SK-N-SH (cell line): ENCODE data around the gene NOX3. TPM values are rescaled to one million over a fixed set of nuclear protein-coding genes. Genes with fewer than 3 reads are reported as not detected.

Experiments
- CTCF ChIA-PET: fragments of 300-600, 350-600 bp; formaldehyde crosslinking; extraction: SDS; loops from one replicate; lab custom pipeline; 2021; lab: Yijun Ruan, JAX
- POLR2A ChIA-PET: fragments of 350-600 bp; sonication (Branson Sonifier 250); formaldehyde crosslinking; extraction: SDS; loops from one replicate; lab custom pipeline; 2020; ENCODE audit warnings: antibody characterized with exemption, inconsistent platforms; lab: Yijun Ruan, JAX
- DNase-seq: peaks from one replicate; pipeline ENCODE4 v3.0.0; 2012
- H2AFZ ChIP-seq: fragments of 200-600 bp; sonication (generic); 2 replicates; pipeline ENCODE4 v1.8.1; 2016; ENCODE audit warnings: antibody characterized with exemption, mild to moderate bottlenecking, low read depth
- H3F3A ChIP-seq: fragments of 200-600 bp; sonication (generic); replicated peaks from 2 replicates; pipeline ENCODE3; 2016; ENCODE audit warnings: antibody characterized with exemption, mild to moderate bottlenecking; ENCODE audit not compliant: insufficient read depth
- H3K27ac ChIP-seq, 2 experiments: fragments of 200-500 bp in 1 of 2; fragments of 200-600 bp in 1 of 2; sonication (Bioruptor generic) in 1 of 2; sonication (generic), shearing (Covaris generic) in 1 of 2; 2 replicates each; pipeline versions ENCODE4 v1.5.1 to v1.6.1; 2014 to 2016; ENCODE audit warnings: low read depth in 2 of 2, inconsistent platforms in 1 of 2, low read length in 1 of 2, mild to moderate bottlenecking in 1 of 2, mixed read lengths in 1 of 2
- H3K27me3 ChIP-seq: fragments of 200-600 bp; sonication (generic), shearing (Covaris generic); 2 replicates; pipeline ENCODE4 v1.6.1; 2016; ENCODE audit warnings: mixed run types; ENCODE audit not compliant: insufficient read depth
- H3K36me3 ChIP-seq, 2 experiments: fragments of 200-500 bp in 1 of 2; fragments of 200-600 bp in 1 of 2; sonication (Bioruptor generic) in 1 of 2; sonication (generic) in 1 of 2; replicated peaks in 1 of 2; 2 replicates each; pipeline versions ENCODE3 to v1.5.1; 2014 to 2016; ENCODE audit warnings: low read length in 1 of 2, mild to moderate bottlenecking in 1 of 2; ENCODE audit not compliant: insufficient read depth in 2 of 2, control insufficient read depth in 1 of 2
- H3K4me1 ChIP-seq, 2 experiments: fragments of 200-500 bp in 1 of 2; fragments of 200-600 bp in 1 of 2; sonication (Bioruptor generic) in 1 of 2; sonication (generic), shearing (Covaris generic) in 1 of 2; 2 replicates each; pipeline versions ENCODE4 v1.5.1 to v1.6.1; 2014 to 2016; ENCODE audit warnings: low read depth in 1 of 2, low read length in 1 of 2, mixed run types in 1 of 2; ENCODE audit not compliant: insufficient read depth in 2 of 2, control insufficient read depth in 1 of 2
- H3K4me2 ChIP-seq: fragments of 200-600 bp; sonication (generic), shearing (Covaris generic); 2 replicates; pipeline ENCODE4 v1.6.1; 2017; ENCODE audit warnings: mixed run types
- H3K4me3 ChIP-seq, 2 experiments: fragments of 200-500 bp in 1 of 2; fragments of 200-600 bp in 1 of 2; sonication (Bioruptor generic) in 1 of 2; sonication (generic), shearing (Covaris generic) in 1 of 2; 2 replicates each; pipeline versions ENCODE4 v1.5.1 to v1.8.1; 2014 to 2016; ENCODE audit warnings: low read depth in 2 of 2, inconsistent platforms in 1 of 2, low read length in 1 of 2, mild to moderate bottlenecking in 1 of 2, mixed read lengths in 1 of 2, moderate library complexity in 1 of 2
- H3K79me2 ChIP-seq: fragments of 200-600 bp; sonication (generic); 2 replicates; pipeline ENCODE4 v1.8.1; 2017; ENCODE audit warnings: mild to moderate bottlenecking; ENCODE audit not compliant: insufficient read depth
- H3K9ac ChIP-seq: fragments of 200-600 bp; sonication (generic); 2 replicates; pipeline ENCODE4 v1.6.1; 2017; ENCODE audit warnings: mixed run types
- H3K9me2 ChIP-seq: fragments of 200-600 bp; sonication (generic); 2 replicates; pipeline ENCODE4 v1.6.1; 2017; ENCODE audit warnings: mixed run types
- H3K9me3 ChIP-seq: fragments of 200-600 bp; sonication (generic); 2 replicates; pipeline ENCODE4 v1.6.1; 2017; ENCODE audit warnings: mixed run types, mild to moderate bottlenecking, moderate library complexity
- H4K20me1 ChIP-seq: fragments of 200-600 bp; sonication (generic); 2 replicates; pipeline ENCODE4 v1.6.1; 2017; ENCODE audit warnings: mild to moderate bottlenecking, mixed run types; ENCODE audit not compliant: insufficient read depth
- EZH2phosphoT487 ChIP-seq: fragments of 200-600 bp; sonication (generic); IDR thresholded peaks from 2 replicates; pipeline ENCODE4 v1.6.1; 2017; ENCODE audit warnings: low read depth, mixed run types, mild to moderate bottlenecking, antibody characterized with exemption, moderate library complexity, borderline replicate concordance
- FOXJ3 ChIP-seq: sonication (generic); formaldehyde crosslinking; IDR thresholded peaks from 2 replicates; pipeline ENCODE4 v1.5.1; 2020; ENCODE audit warnings: mild to moderate bottlenecking, missing genetic modification reagents
- FOXM1 ChIP-seq: IDR thresholded peaks from 2 replicates; pipeline ENCODE4 v1.4.0; 2012; ENCODE audit warnings: low read depth, mild to moderate bottlenecking
- IRF3 ChIP-seq: fragments of 150-350 bp; IDR thresholded peaks from 2 replicates; pipeline ENCODE4 v1.6.1; 2016; ENCODE audit warnings: mild to moderate bottlenecking, low read depth, low read length
- JUND ChIP-seq: IDR thresholded peaks from 2 replicates; pipeline ENCODE4 v1.4.0; 2012
- MXI1 ChIP-seq: IDR thresholded peaks from 2 replicates; pipeline ENCODE4 v1.6.1; 2012; ENCODE audit warnings: mild to moderate bottlenecking, low read depth, low read length, improper control_type of control experiment
- NFIC ChIP-seq: IDR thresholded peaks from 2 replicates; pipeline ENCODE4 v1.4.0; 2012; ENCODE audit warnings: borderline replicate concordance
- NRF1 ChIP-seq: IDR thresholded peaks from 2 replicates; pipeline ENCODE4 v1.6.1; 2012; ENCODE audit warnings: low read depth, mild to moderate bottlenecking, low read length
- PBX3 ChIP-seq: IDR thresholded peaks from 2 replicates; pipeline ENCODE4; 2012
- RAD21 ChIP-seq: IDR thresholded peaks from 2 replicates; pipeline ENCODE4 v1.6.1; 2012; ENCODE audit warnings: mild to moderate bottlenecking, low read length
- RFX5 ChIP-seq: IDR thresholded peaks from 2 replicates; pipeline ENCODE4 v1.6.1; 2012; ENCODE audit warnings: mild to moderate bottlenecking, improper control_type of control experiment, low read length
- SIN3A ChIP-seq: IDR thresholded peaks from 2 replicates; pipeline ENCODE4 v1.6.1; 2012; ENCODE audit warnings: low read depth, mild to moderate bottlenecking, low read length, moderate library complexity, borderline replicate concordance
- TEAD4 ChIP-seq: IDR thresholded peaks from 2 replicates; pipeline ENCODE4 v1.4.0; 2012; ENCODE audit warnings: mild to moderate bottlenecking, borderline replicate concordance; ENCODE audit not compliant: insufficient read depth
- WGBS: methylation state at CpG from one replicate; pipeline ENCODE4 v1.1.6; 2017; ENCODE audit warnings: low lambda C conversion rate; 5-methylcytosine and 5-hydroxymethylcytosine counted together
- polyA plus RNA-seq, 3 experiments: library from polyadenylated mRNA; depleted of rRNA; stranded (reverse); fragments of >200 nt; gene quantifications; 2 replicates each; pipeline ENCODE4 v1.2.3, GENCODE V29; 2012
- TF ChIP-seq, protein P1 (sequence below): fragments of 150-350 bp; IDR thresholded peaks from 2 replicates; pipeline ENCODE4 v1.6.1; 2017; ENCODE audit warnings: antibody characterized with exemption, low read length, low read depth, borderline replicate concordance
- TF ChIP-seq, protein P2 (sequence below): IDR thresholded peaks from 2 replicates; pipeline ENCODE4 v1.4.0; 2012; ENCODE audit warnings: low read depth, borderline replicate concordance

Gene NOX3
- polyA plus RNA-seq, 1 of the 3 experiments (the other 2 are of a cell fraction), result 0.02 TPM

- H3K9ac ChIP-seq, result no peak overlapping the region
- no peaks in the 10 kb centered on the region for H3K9me3 ChIP-seq
- no peaks in the 10 kb centered on the region for H4K20me1 ChIP-seq
- 89% methylated on average over 4 of the region's 7 CpGs for WGBS
- no peaks in the 10 kb centered on the region for H3K9me2 ChIP-seq
- H3K4me1 ChIP-seq, result peaks cover 0 to 28% of the 10 kb centered on the region in 2 experiments; a peak in 2 of 4 replicates
- no peak for DNase-seq
- POLR2A ChIA-PET, result no interaction called here
- CTCF ChIA-PET, result interaction anchor here (0.5 kb wide), 1 partner anchor 17 kb away, joined by 3 read pairs; no protein-coding TSS in a partner anchor
- no peak for TF ChIP-seq FOXJ3 (CRISPR knock-in tag)
- TF ChIP-seq PBX3, result no peak
- TF ChIP-seq TEAD4, result no peak
- no peak for TF ChIP-seq RAD21
- TF ChIP-seq NRF1, result no peak
- no peak for TF ChIP-seq MXI1
- TF ChIP-seq, protein P1, sequence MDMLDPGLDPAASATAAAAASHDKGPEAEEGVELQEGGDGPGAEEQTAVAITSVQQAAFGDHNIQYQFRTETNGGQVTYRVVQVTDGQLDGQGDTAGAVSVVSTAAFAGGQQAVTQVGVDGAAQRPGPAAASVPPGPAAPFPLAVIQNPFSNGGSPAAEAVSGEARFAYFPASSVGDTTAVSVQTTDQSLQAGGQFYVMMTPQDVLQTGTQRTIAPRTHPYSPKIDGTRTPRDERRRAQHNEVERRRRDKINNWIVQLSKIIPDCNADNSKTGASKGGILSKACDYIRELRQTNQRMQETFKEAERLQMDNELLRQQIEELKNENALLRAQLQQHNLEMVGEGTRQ, result no peak
- no peak for TF ChIP-seq NFIC
- no peak for TF ChIP-seq FOXM1
- no peak for TF ChIP-seq JUND
- TF ChIP-seq, protein P2, sequence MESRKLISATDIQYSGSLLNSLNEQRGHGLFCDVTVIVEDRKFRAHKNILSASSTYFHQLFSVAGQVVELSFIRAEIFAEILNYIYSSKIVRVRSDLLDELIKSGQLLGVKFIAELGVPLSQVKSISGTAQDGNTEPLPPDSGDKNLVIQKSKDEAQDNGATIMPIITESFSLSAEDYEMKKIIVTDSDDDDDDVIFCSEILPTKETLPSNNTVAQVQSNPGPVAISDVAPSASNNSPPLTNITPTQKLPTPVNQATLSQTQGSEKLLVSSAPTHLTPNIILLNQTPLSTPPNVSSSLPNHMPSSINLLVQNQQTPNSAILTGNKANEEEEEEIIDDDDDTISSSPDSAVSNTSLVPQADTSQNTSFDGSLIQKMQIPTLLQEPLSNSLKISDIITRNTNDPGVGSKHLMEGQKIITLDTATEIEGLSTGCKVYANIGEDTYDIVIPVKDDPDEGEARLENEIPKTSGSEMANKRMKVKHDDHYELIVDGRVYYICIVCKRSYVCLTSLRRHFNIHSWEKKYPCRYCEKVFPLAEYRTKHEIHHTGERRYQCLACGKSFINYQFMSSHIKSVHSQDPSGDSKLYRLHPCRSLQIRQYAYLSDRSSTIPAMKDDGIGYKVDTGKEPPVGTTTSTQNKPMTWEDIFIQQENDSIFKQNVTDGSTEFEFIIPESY, result no peak
- H3F3A ChIP-seq, result no peaks in the 10 kb centered on the region
- no peak overlapping the region for H3K27ac ChIP-seq
- H3K4me2 ChIP-seq, result no peak overlapping the region
- H3K36me3 ChIP-seq, result no peaks in the 10 kb centered on the region
- no peaks in the 10 kb centered on the region for H3K79me2 ChIP-seq
- no peaks in the 10 kb centered on the region for H3K27me3 ChIP-seq
- no peak overlapping the region for H2AFZ ChIP-seq
- H3K4me3 ChIP-seq, result no peak overlapping the region
Measured at GRCh38 chr6:155398701-155399061, 57.0 kb downstream of the NOX3 start.

DNA sequence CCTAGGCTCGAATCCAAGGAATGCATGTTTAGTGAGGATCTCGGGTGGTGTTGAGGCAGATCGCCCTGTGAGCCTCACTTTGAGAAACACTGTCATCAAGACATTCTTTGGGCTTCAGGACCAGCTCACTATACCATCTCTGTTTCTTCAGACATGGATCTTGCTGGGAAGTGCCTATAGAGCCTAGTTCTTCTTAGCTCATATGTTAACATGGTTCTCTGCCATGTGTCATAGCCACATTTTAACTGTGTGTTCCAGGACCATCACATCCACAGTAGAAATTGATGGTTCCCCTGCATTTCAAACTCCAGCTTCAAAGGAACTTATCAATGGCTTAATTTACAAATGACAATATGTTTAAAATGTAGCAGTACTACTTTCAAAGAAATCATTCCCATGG is 57.4 kb downstream of the NOX3 start:
- Histone ChIP-seq H3F3A (no peaks in the 10 kb centered on the region), H3K79me2 (no peaks in the 10 kb centered on the region), H3K27ac (no peak overlapping the region), H3K4me1 (peaks cover 0 to 24% of the 10 kb centered on the region in 2 experiments; a peak in 2 of 4 replicates), H2AFZ (no peak overlapping the region), H3K9ac (no peak overlapping the region), H3K36me3 (no peaks in the 10 kb centered on the region), H4K20me1 (no peaks in the 10 kb centered on the region), H3K4me3 (no peak overlapping the region)
- CTCF ChIA-PET, result interaction anchor here (0.7 to 1.0 kb wide), 2 partner anchors 10 to 48 kb away, joined by 3 to 5 read pairs; no protein-coding TSS in a partner anchor
- POLR2A ChIA-PET, result no interaction called here
- 84% methylated on average over 3 of the region's 3 CpGs for WGBS
- TF ChIP-seq EZH2phosphoT487 (no peak), SIN3A (no peak), IRF3 (no peak), RFX5 (no peak), PBX3 (no peak)
- TF ChIP-seq, all 33 proteins: peak for 0
- DNase-seq, result no peak
- H3K9me3 ChIP-seq, result no peaks in the 10 kb centered on the region
- no peaks in the 10 kb centered on the region for H3K9me2 ChIP-seq
- no peak overlapping the region for H3K4me2 ChIP-seq
- no peaks in the 10 kb centered on the region for H3K27me3 ChIP-seq
